MM.1S (cell line): ENCODE measurements around the gene ADGRL1.

Source experiments
- EZH2phosphoT487 ChIP-seq: fragments of 300-600 bp; sonication (generic); IDR thresholded peaks from 2 replicates; pipeline ENCODE4 v1.6.1; 2018; ENCODE audit warnings: antibody characterized with exemption, low read length
- TF ChIP-seq, protein P1 (sequence below): fragments of 300-600 bp; sonication (generic); IDR thresholded peaks from 2 replicates; pipeline ENCODE4 v1.5.1; 2016; ENCODE audit warnings: antibody characterized with exemption, low read length, mixed read lengths

GRCh38 chr19:14214580-14214979, 8.6 kb upstream of the ADGRL1 start:
- TF ChIP-seq, protein P1, sequence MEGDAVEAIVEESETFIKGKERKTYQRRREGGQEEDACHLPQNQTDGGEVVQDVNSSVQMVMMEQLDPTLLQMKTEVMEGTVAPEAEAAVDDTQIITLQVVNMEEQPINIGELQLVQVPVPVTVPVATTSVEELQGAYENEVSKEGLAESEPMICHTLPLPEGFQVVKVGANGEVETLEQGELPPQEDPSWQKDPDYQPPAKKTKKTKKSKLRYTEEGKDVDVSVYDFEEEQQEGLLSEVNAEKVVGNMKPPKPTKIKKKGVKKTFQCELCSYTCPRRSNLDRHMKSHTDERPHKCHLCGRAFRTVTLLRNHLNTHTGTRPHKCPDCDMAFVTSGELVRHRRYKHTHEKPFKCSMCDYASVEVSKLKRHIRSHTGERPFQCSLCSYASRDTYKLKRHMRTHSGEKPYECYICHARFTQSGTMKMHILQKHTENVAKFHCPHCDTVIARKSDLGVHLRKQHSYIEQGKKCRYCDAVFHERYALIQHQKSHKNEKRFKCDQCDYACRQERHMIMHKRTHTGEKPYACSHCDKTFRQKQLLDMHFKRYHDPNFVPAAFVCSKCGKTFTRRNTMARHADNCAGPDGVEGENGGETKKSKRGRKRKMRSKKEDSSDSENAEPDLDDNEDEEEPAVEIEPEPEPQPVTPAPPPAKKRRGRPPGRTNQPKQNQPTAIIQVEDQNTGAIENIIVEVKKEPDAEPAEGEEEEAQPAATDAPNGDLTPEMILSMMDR: no peak
- no peak for TF ChIP-seq EZH2phosphoT487
